HG02943 (cell line): ENCODE measurements around the gene MAP3K4.

ENCODE experiments used
- ATAC-seq: cut with Tn5 transposase; IDR thresholded peaks from one replicate; pipeline ENCODE4 v1.9.1; 2021; ENCODE audit warnings: mild to moderate bottlenecking, low read depth, moderate library complexity; ENCODE audit not compliant: unreplicated experiment

Gene MAP3K4

GRCh38 chr6:161035182-161035980, 43.8 kb downstream of the MAP3K4 start:
- no peak for ATAC-seq

- no peak for ATAC-seq
These were observed 44.4 kb downstream of the MAP3K4 start for GRCh38 chr6:161035981-161036263.

GRCh38 chr6:161037873-161038228, 46.3 kb downstream of the MAP3K4 start:
- no peak for ATAC-seq

GRCh38 chr6:161038229-161039031, 46.9 kb downstream of the MAP3K4 start:
- peak; percentile 95 for ATAC-seq

DNA sequence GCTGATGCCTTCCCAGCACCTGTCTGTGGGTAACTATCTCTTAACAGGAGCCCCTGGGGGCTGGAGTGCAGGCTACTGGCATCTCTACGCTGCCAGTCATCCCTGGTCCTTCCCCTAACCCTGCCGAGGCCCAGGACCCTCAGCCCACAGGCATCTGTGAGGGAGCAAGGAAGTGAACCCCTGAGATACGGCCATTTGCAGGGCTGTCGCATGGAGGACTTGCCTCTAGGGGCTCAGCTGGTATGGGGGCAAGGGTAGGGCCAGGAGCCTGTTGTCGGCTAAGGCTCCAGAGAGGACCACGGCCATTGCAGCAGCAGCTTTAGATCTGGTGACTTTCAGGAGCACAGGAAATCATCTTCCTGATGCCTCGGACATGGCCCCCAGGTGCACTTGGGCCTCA, 49.7 kb downstream of the MAP3K4 start:
- no peak for ATAC-seq

DNA sequence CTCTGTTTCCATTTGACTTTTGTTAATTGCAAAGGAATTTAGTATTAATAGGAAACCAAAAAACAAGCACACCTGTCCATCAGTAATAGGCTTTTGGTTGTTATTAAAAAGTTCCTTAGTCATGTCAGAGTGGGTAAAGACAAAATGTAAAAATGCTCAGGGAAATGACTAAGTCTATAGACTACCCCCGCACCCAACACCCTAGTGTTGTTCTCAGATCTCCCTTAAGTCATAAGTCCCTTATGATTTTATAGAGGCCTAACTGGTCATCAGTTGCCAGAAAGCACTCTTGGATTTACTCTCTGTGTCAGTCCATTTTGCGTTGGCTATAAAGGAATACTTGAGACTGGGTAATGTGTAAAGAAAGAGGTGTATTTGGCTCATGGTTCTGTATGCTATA, 52.8 kb downstream of the MAP3K4 start:
- no peak for ATAC-seq

DNA sequence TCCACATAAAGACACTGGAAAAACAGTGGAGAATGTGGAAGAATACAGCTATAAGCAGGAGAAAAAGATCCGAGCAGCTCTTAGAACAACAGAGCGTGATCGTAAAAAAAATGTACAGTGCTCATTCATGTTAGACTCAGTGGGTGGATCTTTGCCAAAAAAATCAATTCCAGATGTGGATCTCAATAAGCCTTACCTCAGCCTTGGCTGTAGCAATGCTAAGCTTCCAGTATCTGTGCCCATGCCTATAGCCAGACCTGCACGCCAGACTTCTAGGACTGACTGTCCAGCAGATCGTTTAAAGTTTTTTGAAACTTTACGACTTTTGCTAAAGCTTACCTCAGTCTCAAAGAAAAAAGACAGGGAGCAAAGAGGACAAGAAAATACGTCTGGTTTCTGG, 57.1 kb downstream of the MAP3K4 start:
- no peak for ATAC-seq

DNA sequence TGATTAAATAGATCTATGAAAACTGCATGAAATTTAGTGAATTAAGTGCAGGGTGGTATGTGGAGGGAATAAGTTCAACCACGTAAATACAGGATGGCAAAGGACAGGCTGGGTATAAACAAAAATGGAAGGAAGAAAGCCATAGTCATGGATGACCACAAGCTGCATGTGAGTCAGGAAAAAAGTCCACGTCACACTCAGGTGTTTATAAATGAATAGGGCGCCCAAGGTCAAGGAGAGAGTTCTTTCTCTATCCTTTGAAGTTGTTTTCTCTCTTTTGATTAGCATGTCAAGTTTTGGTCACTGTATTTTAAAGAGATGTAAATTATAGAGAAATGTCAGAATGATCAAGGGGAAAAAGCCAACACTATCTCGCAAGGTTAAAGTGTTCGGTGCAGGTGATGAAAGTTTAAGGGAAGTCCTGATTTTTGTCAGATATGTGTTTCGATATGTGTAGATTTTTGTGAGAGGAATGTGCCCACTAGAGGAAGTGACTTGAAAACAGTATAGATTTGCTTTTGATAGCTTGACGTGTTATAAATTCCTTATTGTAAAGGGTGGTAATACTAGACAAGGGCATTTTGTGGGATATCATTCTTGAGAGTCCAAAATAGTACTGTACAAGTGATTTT, 58.7 kb downstream of the MAP3K4 start:
- ATAC-seq = no peak

DNA sequence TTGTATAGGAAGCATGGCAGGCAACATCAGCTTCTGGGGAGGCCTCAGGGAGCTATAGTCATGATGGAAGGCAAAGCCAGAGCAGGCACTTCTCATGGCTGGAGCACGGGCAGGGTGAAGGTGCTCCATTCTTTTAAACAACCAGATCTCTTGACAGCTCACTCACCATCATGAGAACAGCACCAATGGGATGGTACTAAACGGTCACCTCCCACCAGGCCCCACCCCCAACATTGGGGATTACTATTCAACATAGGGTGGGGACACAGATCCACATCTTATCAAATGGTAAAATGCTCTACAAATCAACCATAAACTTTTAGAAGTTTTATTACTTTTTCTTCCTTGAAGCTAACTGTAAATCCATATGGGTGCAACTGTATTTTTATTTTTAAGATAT, 61.5 kb downstream of the MAP3K4 start:
- no peak for ATAC-seq

GRCh38 chr6:161054876-161055275, 63.3 kb downstream of the MAP3K4 start:
- ATAC-seq = no peak

- no peak for ATAC-seq
These were observed 64.9 kb downstream of the MAP3K4 start for GRCh38 chr6:161056451-161056850.

DNA sequence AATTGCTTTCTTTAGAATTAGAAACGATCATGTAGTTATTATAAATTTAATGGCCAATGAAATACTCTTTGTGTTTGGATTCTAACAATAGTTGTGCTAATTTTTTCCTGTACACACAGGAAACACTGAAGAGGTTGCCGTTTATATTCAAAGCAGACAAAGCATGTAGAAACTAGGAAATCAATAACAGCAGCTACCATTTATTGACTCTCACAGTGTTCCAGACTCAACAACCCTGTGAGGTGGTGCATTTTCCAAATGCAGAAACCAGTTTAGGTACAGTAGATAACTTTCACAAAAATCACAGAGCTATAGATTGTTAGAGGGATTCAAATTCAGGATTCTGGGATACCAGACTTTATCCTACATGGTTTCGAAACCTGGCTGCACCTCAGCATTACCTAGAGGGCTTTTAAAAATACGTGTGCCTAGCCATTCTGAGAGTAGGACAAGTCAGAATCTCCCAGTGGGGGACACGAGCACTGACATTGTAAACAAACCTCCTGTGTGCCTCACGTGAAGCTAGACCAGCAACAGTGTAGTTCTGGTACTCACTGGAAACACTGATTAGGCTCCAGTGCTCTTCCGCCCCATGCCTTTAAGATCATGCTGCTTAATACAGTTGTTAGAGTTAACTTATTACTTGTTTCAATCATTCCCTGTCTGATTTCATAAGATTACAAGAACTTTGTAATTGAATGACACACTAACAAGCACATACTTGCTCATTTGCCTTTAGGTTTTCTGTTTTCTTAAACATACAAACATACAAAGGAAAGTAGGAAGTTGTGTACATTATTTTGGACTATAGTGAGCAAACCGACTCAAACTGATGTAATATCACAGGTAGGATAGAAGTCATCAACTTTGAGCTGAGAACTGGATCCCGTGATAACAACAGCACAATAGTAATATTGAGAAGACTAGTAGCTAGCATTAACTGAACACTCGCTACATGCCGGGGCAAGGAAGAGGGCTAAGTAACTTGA, 65.8 kb downstream of the MAP3K4 start:
- no peak for ATAC-seq

- ATAC-seq = no peak
These were observed 67.2 kb downstream of the MAP3K4 start for GRCh38 chr6:161058741-161059140.

DNA sequence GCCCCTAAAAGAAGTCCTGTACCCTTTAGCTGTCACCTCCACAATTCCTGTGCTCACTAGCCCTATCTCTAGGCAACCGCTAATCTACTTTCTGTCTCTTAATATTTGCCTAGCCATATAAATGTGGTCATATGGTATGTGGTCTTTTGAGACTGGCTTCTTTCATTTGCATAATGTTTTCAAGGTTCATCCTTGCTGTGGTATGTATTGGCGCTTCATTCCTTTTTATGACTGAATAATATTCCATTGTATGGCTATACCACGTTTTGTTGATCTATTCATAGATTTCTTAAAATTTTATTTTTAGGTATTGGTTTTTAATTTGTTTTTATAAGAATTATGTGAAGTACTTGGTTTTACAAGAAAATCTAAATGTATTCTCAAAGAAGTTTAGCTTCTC, 70.0 kb downstream of the MAP3K4 start:
- ATAC-seq = no peak

GRCh38 chr6:161064915-161065314, 73.3 kb downstream of the MAP3K4 start:
- no peak for ATAC-seq

GRCh38 chr6:161066511-161066910, 74.9 kb downstream of the MAP3K4 start:
- ATAC-seq = no peak

- ATAC-seq = no peak
These were observed 76.2 kb downstream of the MAP3K4 start for GRCh38 chr6:161067749-161068148.

- no peak for ATAC-seq
These were observed 76.8 kb downstream of the MAP3K4 start for GRCh38 chr6:161068321-161068741.

GRCh38 chr6:161073930-161074329, 82.4 kb downstream of the MAP3K4 start:
- ATAC-seq = no peak

DNA sequence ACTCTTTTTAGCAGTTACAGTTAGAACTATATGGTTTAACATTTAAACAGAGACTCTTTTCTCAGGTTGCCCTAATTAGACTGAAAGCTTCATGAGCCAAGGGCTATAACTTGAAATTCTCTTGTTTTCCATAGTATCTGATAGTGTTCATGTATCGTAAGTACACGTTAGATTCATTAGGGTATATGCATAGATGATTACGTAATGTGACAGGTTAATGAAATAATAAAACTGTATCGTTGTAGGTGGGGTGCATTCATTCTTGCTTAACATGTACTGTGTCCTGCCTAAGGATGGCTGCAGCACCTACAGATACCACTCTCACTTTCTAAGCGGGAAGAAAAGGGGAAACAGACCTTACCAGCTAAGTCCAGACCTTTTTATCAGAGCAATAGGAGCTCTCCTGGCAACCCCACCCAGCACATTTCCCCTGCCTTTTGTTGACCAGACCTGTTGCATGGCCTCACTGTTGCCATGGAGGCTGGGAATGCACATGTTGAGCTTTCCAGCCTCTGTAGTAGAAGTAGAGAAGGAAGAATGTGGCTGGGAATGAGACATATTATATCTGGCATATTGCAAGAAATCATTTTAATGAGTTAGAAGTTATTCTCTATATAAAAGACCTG, 83.0 kb downstream of the MAP3K4 start:
- ATAC-seq = no peak
